Upper lobe of right lung (tissue), 1 donor: ENCODE results near the gene CSTPP1. TPM values are rescaled to one million over a fixed set of nuclear protein-coding genes. Genes with fewer than 3 reads are reported as not detected.

Experiments used
- ATAC-seq: fragments of 200-7000 bp; cut with Tn5 transposase; one replicate; pipeline ENCODE4 v1.9.1; 2020; ENCODE audit warnings: mild to moderate bottlenecking, moderate library complexity
- DNase-seq: peaks from one replicate; pipeline ENCODE4 v3.0.0-alpha.2; 2020
- H3K27ac ChIP-seq: fragments of 200-600 bp; one replicate; pipeline ENCODE4 v1.8.0; 2022
- H3K27me3 ChIP-seq: fragments of 200-600 bp; one replicate; pipeline ENCODE4 v1.8.0; 2022; ENCODE audit warnings: mild to moderate bottlenecking
- H3K36me3 ChIP-seq: fragments of 200-600 bp; one replicate; pipeline ENCODE4 v1.8.0; 2022
- H3K4me1 ChIP-seq: fragments of 200-600 bp; one replicate; pipeline ENCODE4 v1.8.0; 2022
- H3K4me3 ChIP-seq: fragments of 200-600 bp; one replicate; pipeline ENCODE4 v1.8.0; 2022; ENCODE audit warnings: mild to moderate bottlenecking
- H3K9me3 ChIP-seq: fragments of 200-600 bp; one replicate; pipeline ENCODE4 v1.8.0; 2022
- CTCF ChIP-seq: fragments of 200-600 bp; IDR thresholded peaks from one replicate; pipeline ENCODE4 v1.8.0; 2022; ENCODE audit warnings: antibody characterized with exemption
- intact Hi-C: fragments of 100-400 bp; cut with DNase I; formaldehyde crosslinking; loops from one replicate; pipeline ENCODE4 v1.11.0; 2022
- total RNA-seq: library from RNA; stranded (reverse); fragmentation: NEBNext Ultra II Directional; extraction: Animal tissue kit (Norgen Biotek cat#: 25700); gene quantifications from one replicate; pipeline ENCODE4 v1.2.1, GENCODE V29; 2021
- donor health status: DM: no; HTN: yes; CAD: no; lungs with severe emphysema.

CSTPP1 gene
- total RNA-seq, 1 donor from 2014 or later: 26.2 TPM

- TF ChIP-seq CTCF: no peak
- H3K27ac ChIP-seq: no peak overlapping the region
- intact Hi-C loops: no loop called here
- DNase-seq (no peak), ATAC-seq (no peak)
- no peak overlapping the region for H3K4me3 ChIP-seq
- H3K27me3 ChIP-seq: no peaks in the 10 kb centered on the region
- H3K4me1 ChIP-seq: peaks cover 9% of the 10 kb centered on the region
- H3K36me3 ChIP-seq: no peaks in the 10 kb centered on the region
- no peaks in the 10 kb centered on the region for H3K9me3 ChIP-seq
Observed at GRCh38 chr11:47158242-47158641, 221.7 kb downstream of the CSTPP1 start.

DNA sequence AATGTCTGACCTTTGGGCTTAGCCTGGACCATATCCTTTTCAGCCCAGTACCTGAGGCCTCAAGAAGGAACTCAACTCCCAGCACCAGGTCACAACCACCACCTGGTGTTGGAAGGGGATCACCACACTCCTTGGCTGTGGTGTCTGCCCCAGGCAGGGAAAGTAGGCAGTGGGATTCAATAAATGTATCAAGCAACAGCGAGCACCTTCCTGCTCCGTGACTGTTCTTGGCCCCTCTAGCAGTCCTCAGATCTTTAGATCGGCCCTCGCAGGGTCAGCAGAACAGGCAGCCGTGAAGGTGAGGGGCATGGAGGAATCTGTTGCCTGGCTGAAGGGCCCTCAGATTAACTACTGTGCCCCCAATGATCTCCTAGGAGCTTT is 224.2 kb downstream of the CSTPP1 start:
- TF ChIP-seq CTCF: no peak
- H3K4me1 ChIP-seq: no peaks in the 10 kb centered on the region
- ATAC-seq: no peak

GRCh38 chr11:47161134-47161854 is 224.7 kb downstream of the CSTPP1 start:
- no peak overlapping the region for H3K27ac ChIP-seq
- TF ChIP-seq CTCF: peak; percentile 64
- H3K36me3 ChIP-seq: peaks cover 28% of the 10 kb centered on the region
- no peaks in the 10 kb centered on the region for H3K27me3 ChIP-seq
- no peaks in the 10 kb centered on the region for H3K4me1 ChIP-seq
- peak; percentile 82 for ATAC-seq
- intact Hi-C loops: no loop called here
- H3K4me3 ChIP-seq: no peak overlapping the region
- H3K9me3 ChIP-seq: no peaks in the 10 kb centered on the region
- DNase-seq: no peak

More for the DNA sequence above, 224.2 kb downstream of the CSTPP1 start:
- peaks cover 23% of the 10 kb centered on the region for H3K36me3 ChIP-seq
- intact Hi-C loops: no loop called here
- no peak overlapping the region for H3K4me3 ChIP-seq
- H3K27me3 ChIP-seq: no peaks in the 10 kb centered on the region
- H3K27ac ChIP-seq: no peak overlapping the region
- DNase-seq: no peak
- H3K9me3 ChIP-seq: no peaks in the 10 kb centered on the region

- TF ChIP-seq CTCF: no peak
- Histone ChIP-seq H3K4me1 (no peaks in the 10 kb centered on the region), H3K9me3 (no peaks in the 10 kb centered on the region), H3K27me3 (no peaks in the 10 kb centered on the region), H3K27ac (no peak overlapping the region), H3K4me3 (no peak overlapping the region), H3K36me3 (peaks cover 34% of the 10 kb centered on the region)
- intact Hi-C loops: no loop called here
- no peak for DNase-seq
- ATAC-seq: no peak
Observed at GRCh38 chr11:47161890-47162289, 225.3 kb downstream of the CSTPP1 start.

GRCh38 chr11:47162426-47162825 is 225.9 kb downstream of the CSTPP1 start:
- no peak for TF ChIP-seq CTCF
- Histone ChIP-seq H3K4me1 (no peaks in the 10 kb centered on the region), H3K4me3 (no peak overlapping the region), H3K27me3 (no peaks in the 10 kb centered on the region), H3K9me3 (no peaks in the 10 kb centered on the region), H3K27ac (no peak overlapping the region), H3K36me3 (peaks cover 40% of the 10 kb centered on the region)
- intact Hi-C loops: no loop called here
- DNase-seq (no peak), ATAC-seq (no peak)

DNA sequence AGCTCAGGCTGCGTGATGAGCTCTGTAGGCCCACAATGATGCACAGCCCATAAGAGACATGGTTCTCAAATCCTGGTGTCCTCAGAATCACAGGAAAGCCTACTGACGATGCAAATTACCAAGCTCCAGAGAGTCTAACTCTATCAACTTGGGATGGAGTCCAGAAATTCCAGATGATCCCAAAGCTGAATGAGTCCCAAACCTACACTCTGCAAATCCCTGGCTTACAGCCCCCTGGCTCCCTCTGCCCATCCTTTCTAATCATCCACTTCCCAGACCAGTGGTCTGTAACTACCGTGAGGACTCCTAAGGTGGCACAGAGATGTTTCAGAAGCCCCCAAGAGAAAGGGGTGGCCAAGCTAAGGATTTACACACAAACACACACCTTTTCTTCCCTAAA is 226.6 kb downstream of the CSTPP1 start:
- DNase-seq (no peak), ATAC-seq (no peak)
- no peaks in the 10 kb centered on the region for H3K4me1 ChIP-seq
- H3K27me3 ChIP-seq: no peaks in the 10 kb centered on the region
- H3K36me3 ChIP-seq: peaks cover 47% of the 10 kb centered on the region
- no peak overlapping the region for H3K27ac ChIP-seq
- intact Hi-C loops: no loop called here
- H3K4me3 ChIP-seq: no peak overlapping the region
- no peak for TF ChIP-seq CTCF
- H3K9me3 ChIP-seq: no peaks in the 10 kb centered on the region
